ENCODE data around the gene RBMS3. TPM values are rescaled to one million over a fixed set of nuclear protein-coding genes. Genes with fewer than 3 reads are reported as not detected.

RBMS3 gene
- total RNA-seq, 4 donors from 2014 or later, result 116 to 171 (median 152) TPM

- Histone ChIP-seq H3K36me3 (no peaks in the 10 kb centered on the region), H3K4me3 (replicated peaks in 1 of 3) (no peak overlapping the region), H3K27me3 (no peaks in the 10 kb centered on the region), H3K9me3 (no peaks in the 10 kb centered on the region), H3K27ac (no peak overlapping the region), H3K4me1 (peaks cover 13 to 22% of the 10 kb centered on the region in 2 donors)
- 80 to 90% methylated on average over 4 of the region's 4 CpGs for WGBS, 2 donors
- no peak for DNase-seq
- intact Hi-C loops (cut with DNase I), result no loop called here
- TF ChIP-seq CTCF (IDR thresholded peaks at IDR 0.05) (no peak), POLR2A (IDR thresholded peaks at IDR 0.05) (no peak)
These were observed 286.6 kb downstream of the RBMS3 start for GRCh38 chr3:29567501-29567900.

GRCh38 chr3:29568355-29568754 is 287.5 kb downstream of the RBMS3 start:
- peak overlapping the region in 1 of 3 donors; percentile 11 for H3K27ac ChIP-seq
- H3K36me3 ChIP-seq, result no peaks in the 10 kb centered on the region
- H3K4me3 ChIP-seq (replicated peaks in 1 of 3), result no peak overlapping the region
- 49% methylated on average over 2 of the region's 2 CpGs for WGBS, 2 donors
- intact Hi-C loops (cut with DNase I), result no loop called here
- no peaks in the 10 kb centered on the region for H3K9me3 ChIP-seq
- H3K4me1 ChIP-seq, result peaks cover 13 to 22% of the 10 kb centered on the region in 2 donors
- DNase-seq, result no peak
- no peak for TF ChIP-seq CTCF (IDR thresholded peaks at IDR 0.05)
- TF ChIP-seq POLR2A (IDR thresholded peaks at IDR 0.05), result no peak
- no peaks in the 10 kb centered on the region for H3K27me3 ChIP-seq

GRCh38 chr3:29576181-29576580 is 295.3 kb downstream of the RBMS3 start:
- TF ChIP-seq POLR2A (IDR thresholded peaks at IDR 0.05) (no peak), CTCF (IDR thresholded peaks at IDR 0.05) (no peak)
- Histone ChIP-seq H3K36me3 (no peaks in the 10 kb centered on the region), H3K27ac (peak overlapping the region; percentile 1 to 68 (median 59)), H3K4me1 (peaks cover 23 to 29% of the 10 kb centered on the region in 2 donors), H3K9me3 (no peaks in the 10 kb centered on the region), H3K27me3 (no peaks in the 10 kb centered on the region), H3K4me3 (replicated peaks in 1 of 3) (no peak overlapping the region)
- no peak for DNase-seq
- 89 to 92% methylated on average over 1 of the region's 1 CpG for WGBS, 2 donors
- intact Hi-C loops (cut with DNase I), result no loop called here

GRCh38 chr3:29576675-29577074 is 295.8 kb downstream of the RBMS3 start:
- H3K9me3 ChIP-seq, result no peaks in the 10 kb centered on the region
- peaks cover 23 to 34% of the 10 kb centered on the region in 2 donors for H3K4me1 ChIP-seq
- peak overlapping the region; percentile 11 to 68 (median 59) for H3K27ac ChIP-seq
- no peaks in the 10 kb centered on the region for H3K27me3 ChIP-seq
- no peaks in the 10 kb centered on the region for H3K36me3 ChIP-seq
- no peak for DNase-seq
- H3K4me3 ChIP-seq (replicated peaks in 1 of 3), result no peak overlapping the region
- TF ChIP-seq POLR2A (IDR thresholded peaks at IDR 0.05), result no peak
- intact Hi-C loops (cut with DNase I), result no loop called here

- TF ChIP-seq CTCF (IDR thresholded peaks at IDR 0.05) (no peak), POLR2A (IDR thresholded peaks at IDR 0.05) (no peak)
- Histone ChIP-seq H3K4me1 (peaks cover 28 to 36% of the 10 kb centered on the region in 2 donors), H3K27me3 (no peaks in the 10 kb centered on the region), H3K9me3 (no peaks in the 10 kb centered on the region), H3K27ac (peak overlapping the region; percentile 11 to 68 (median 59)), H3K4me3 (replicated peaks in 1 of 3) (no peak overlapping the region), H3K36me3 (no peaks in the 10 kb centered on the region)
- peak; percentile 62 to 72 for DNase-seq
- 75 to 79% methylated on average over 1 to 2 of the region's 2 CpGs for WGBS, 2 donors
- intact Hi-C loops (cut with DNase I), result no loop called here
These were observed 296.4 kb downstream of the RBMS3 start for GRCh38 chr3:29577250-29577649.

GRCh38 chr3:29581311-29581710 is 300.4 kb downstream of the RBMS3 start:
- 93 to 97% methylated on average over 1 of the region's 1 CpG for WGBS, 2 donors
- TF ChIP-seq CTCF (IDR thresholded peaks at IDR 0.05) (no peak), POLR2A (IDR thresholded peaks at IDR 0.05) (no peak)
- no peaks in the 10 kb centered on the region for H3K36me3 ChIP-seq
- no peaks in the 10 kb centered on the region for H3K9me3 ChIP-seq
- H3K27me3 ChIP-seq, result no peaks in the 10 kb centered on the region
- DNase-seq, result no peak
- no peak overlapping the region for H3K4me3 ChIP-seq (replicated peaks in 1 of 3)
- intact Hi-C loops (cut with DNase I), result no loop called here
- H3K27ac ChIP-seq, result no peak overlapping the region
- H3K4me1 ChIP-seq, result peaks cover 21 to 43% of the 10 kb centered on the region in 2 donors

All from thyroid gland (tissue), 4 donors.